Measurements from ENCODE around the gene PCSK6.
"Not testable (repeated sequence)": the region's sequence is repeated elsewhere in the genome, so short reads cannot be mapped to it uniquely, and the experiment has no call there.

PCSK6 gene

DNA sequence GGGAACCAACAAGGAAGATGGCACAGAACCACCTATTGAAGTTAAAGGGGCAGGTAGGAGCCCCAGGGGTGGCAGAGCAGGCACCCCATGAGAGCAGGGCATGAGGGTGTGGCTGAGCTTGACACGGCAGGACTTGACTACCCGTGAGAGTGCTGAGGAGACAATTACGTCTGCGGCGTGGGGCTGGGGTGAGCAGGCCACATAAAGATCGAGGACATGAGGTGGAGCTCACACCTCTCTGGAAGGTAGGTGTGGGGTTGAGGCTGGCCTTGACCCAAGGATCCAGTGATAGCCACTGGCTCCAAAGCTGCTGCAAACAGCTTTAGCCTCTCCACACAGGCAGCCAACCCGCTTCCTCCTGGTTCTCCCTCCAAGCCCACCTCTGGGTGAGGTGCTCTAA, 64.5 kb downstream of the PCSK6 start:
- no peak for DNase-seq
- intact Hi-C loops (cut with DNase I): no loop called here

- DNase-seq: no peak
- intact Hi-C loops (cut with DNase I): no loop called here
Observed at GRCh38 chr15:101420232-101420631, 69.3 kb downstream of the PCSK6 start.

GRCh38 chr15:101416475-101416874, 73.0 kb downstream of the PCSK6 start:
- intact Hi-C loops (cut with DNase I): not testable (repeated sequence)

DNA sequence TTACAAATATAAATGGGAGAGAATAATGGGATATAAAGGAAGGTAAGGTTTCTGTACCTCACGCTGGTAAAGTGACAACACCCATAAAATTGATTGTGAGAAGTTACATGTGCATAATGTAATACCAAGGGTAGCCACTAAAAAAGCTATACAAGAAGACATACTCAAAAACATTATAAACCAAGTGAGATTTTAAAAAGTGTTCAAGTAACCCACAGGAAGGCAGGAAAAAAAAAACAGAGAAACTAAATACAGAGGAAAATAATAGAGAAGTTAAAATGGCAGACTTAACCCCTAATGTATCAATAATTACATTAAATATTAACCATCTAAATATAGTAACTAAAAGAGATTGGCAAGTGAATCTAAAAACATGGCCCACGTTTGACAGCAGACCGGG, 76.3 kb downstream of the PCSK6 start:
- DNase-seq: no peak
- intact Hi-C loops (cut with DNase I): no loop called here

More at GRCh38 chr15:101416475-101416874, 73.0 kb downstream of the PCSK6 start:
- DNase-seq: not testable (repeated sequence)

DNA sequence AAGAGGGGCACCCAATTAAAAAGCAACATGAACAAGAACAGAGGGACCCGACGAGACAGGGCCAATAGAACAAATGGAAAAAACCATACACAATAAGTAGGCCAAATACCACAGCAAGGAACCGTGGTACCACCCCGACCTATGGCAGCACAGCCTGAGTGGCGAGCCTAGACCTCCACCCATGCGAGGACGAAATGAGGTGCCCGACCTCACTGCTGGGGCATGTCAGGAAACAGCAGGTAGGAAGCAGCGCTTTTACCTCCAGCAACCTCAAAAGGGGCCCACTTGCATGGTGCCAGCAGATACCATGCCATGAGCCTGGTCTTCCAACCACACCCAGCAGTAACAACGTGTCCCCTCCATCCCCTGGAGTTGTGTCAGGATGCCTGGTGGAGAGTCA, 77.9 kb downstream of the PCSK6 start:
- peak in 1 of 10 donors; percentile 56 for DNase-seq
- intact Hi-C loops (cut with DNase I): no loop called here

DNA sequence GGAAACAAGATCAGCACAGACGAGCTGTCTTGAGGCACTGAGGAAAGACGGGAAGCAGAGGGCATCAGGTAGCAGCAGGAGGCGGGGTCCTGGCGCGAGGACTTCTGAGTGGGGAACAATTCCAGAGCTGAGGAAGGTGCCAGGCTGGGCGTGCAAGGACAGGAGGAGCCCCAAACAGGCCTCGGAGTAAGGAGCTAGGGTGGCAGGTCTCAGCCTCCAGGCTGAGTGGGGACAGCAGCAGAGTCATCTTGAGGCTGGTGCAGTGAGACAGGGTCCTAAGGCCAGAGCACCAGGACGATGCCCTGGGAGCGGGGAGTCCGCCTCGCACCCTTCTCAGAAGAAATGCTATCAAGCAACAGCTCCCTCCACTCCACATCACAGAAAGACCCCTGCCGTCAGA, 78.4 kb downstream of the PCSK6 start:
- intact Hi-C loops (cut with DNase I): no loop called here
- DNase-seq: peak in 1 of 10 donors; percentile 61

DNA sequence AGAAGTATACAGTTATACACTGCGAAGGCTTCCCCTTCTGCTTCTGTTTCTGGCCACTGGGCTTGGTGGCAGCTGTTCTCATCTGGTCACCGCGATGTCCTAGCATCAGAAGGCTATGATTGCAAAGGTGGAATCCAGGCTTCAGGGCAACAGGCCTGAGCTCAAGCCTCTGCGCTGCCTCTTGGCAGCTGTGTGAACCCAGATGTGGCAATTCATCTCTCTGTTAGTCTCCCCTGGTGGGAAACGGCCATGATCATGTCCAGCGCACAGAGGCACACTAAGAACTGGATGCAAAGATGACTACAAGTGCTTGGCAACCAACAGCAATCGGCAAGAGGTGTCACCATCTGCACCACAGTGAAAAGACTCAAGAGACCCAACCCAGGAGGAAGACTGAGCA, 78.9 kb downstream of the PCSK6 start:
- intact Hi-C loops (cut with DNase I): no loop called here
- DNase-seq: no peak

- DNase-seq: no peak
- intact Hi-C loops (cut with DNase I): no loop called here
Observed at GRCh38 chr15:101409621-101410020, 79.9 kb downstream of the PCSK6 start.

- intact Hi-C loops (cut with DNase I): no loop called here
- peak in 1 of 10 donors; percentile 63 for DNase-seq
Observed at GRCh38 chr15:101407966-101408775, 81.3 kb downstream of the PCSK6 start.

DNA sequence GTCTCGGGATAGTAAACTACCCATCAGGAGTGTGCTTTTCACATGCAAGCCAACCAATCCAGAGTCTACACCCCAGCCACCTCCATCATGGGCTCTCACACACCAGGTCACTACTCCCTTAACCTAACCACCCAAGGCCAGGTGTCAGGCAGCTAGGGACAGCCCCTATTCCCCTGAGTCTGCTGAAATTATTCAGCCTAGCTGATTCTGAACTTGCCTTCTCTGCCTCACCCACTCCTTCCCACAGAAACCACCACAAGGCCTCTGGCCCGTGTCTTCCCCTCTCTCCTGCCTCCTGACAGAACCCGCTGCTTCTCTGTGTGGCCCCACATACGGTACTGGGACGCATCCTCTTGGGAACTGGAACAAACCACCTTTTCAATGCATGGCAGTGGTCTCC, 82.1 kb downstream of the PCSK6 start:
- peak in 1 of 10 donors; percentile 49 for DNase-seq
- intact Hi-C loops (cut with DNase I): no loop called here

- DNase-seq: peak in 1 of 10 donors; percentile 66
- intact Hi-C loops (cut with DNase I): no loop called here
Observed at GRCh38 chr15:101406526-101407195, 82.8 kb downstream of the PCSK6 start.

DNA sequence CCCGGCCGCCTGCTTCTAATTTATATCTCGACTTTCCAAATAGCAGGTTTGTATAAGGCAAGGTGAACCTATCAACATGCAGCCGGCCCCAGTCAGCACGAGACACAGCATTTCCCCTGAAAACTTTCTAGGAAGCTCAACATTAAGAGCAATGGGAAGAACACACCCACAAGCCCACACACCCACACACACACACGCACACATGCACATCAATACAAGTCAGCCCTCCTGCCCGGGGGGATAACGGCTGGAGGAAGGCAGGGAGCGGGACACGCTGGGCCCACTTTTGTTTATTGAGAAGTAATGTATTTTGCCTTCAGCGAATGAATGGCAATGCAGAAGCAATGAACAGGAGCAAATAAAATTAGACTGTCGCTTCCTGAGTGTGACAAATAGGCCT, 83.5 kb downstream of the PCSK6 start:
- intact Hi-C loops (cut with DNase I): no loop called here
- DNase-seq: no peak

GRCh38 chr15:101404245-101404644, 85.3 kb downstream of the PCSK6 start:
- intact Hi-C loops (cut with DNase I): no loop called here
- DNase-seq: peak in 1 of 10 donors; percentile 56

- intact Hi-C loops (cut with DNase I); DNase-seq: not testable (repeated sequence)
Observed at GRCh38 chr15:101402883-101403282, 86.6 kb downstream of the PCSK6 start.

DNA sequence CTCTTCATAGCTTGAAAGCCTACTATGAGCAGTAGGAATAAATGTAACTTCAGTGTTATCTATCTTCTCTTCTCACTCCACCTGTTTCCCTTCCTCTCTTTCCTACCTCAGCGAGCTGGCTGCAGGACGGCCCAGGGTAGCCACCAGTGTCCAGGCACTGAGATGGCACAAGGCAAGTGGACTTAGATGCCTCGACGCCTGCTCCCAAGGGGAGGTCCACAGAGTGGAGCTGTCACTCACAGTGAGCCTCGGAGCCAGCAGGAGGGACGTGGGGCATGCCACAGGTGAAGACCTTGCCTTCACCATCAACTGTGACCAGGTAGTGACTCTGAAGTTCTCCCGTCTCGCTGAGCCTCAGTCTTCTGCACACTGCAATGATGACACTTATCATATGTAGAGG, 88.2 kb downstream of the PCSK6 start:
- no peak for DNase-seq
- intact Hi-C loops (cut with DNase I): no loop called here

- intact Hi-C loops (cut with DNase I): no loop called here
- DNase-seq: no peak
Observed at GRCh38 chr15:101399431-101399830, 90.1 kb downstream of the PCSK6 start.

- peak in 1 of 10 donors; percentile 71 for DNase-seq
- intact Hi-C loops (cut with DNase I): no loop called here
Observed at GRCh38 chr15:101398247-101398646, 91.3 kb downstream of the PCSK6 start.

DNA sequence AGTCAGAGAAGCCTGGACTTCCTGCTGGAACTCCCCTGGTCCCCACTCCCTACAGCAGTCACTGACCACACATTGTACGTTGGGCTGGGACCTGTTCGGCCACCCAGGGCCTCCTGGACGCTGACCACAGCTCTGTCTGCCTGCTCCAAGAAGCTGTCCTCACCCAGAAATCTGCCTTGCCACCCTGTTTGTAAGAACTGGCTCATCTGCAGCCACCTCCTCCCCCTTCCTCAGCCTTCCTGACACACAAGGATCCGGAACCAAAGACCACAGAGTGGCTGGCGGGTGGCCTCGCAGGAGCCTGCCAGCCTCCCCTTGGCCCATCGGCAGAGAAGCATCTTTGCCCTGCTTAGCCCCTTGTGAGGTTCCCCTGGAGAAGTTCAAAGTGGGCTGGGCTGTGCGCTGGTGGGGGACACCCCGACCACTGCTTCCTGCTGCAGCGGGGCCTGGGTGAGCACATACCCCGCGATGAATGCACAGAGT, 91.9 kb downstream of the PCSK6 start:
- DNase-seq: no peak
- intact Hi-C loops (cut with DNase I): no loop called here

DNA sequence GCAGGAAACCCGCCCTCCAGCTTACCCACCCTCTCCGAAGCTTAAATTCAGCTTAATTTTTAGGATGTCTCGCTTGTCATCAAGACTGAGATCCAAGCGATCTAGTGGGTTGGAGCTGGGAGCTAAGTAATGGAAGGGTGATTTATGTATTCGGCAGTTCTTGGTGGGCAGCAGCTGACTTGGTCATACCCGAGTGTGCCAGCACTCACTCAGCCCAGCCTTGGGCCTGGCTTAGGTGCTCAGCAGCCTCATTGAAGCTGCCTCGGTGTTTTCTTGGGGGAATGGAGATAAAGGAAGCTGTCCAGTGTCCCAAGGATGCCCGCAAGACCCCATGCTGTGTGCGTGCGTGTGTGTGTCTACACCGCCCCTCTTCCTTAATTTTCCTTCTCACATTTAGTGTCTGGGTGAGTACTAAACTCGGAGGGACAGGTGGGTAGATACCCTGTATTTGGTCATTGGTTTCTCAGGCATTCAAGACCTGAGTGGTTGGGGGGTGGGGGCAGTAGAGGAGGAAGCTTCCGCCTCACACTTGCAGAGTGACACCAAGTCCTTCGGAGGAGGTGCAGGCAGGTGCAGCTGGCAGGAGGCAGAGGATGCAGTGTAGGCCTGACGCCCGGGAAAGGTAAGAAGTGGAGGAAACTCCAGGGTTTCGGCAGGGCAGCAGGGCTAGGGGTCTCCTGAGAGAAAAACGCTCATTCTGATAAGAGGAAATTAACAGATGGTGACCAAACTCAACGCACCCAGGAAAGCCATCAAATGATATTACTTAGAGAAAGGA, 92.8 kb downstream of the PCSK6 start:
- no peak for DNase-seq
- intact Hi-C loops (cut with DNase I): no loop called here

DNA sequence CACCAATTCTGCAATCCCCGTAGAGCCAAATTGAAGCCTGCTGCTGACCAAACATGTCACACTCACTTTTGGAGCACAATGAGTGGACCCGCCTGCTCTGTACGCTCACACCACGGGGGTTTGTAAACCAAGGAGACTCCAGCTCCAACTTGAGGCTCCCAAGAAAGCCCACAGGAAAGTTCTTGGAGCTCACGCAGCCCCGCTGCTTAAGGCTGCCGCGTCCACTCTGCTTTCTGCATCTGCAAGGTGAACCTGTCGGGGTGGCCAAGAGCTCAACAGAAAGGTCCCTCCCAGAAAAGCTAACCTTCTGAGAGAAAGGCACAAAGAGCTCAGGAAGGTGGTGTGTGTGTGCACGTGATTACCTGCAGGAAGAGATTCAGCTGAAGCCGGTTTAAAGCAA, 94.9 kb downstream of the PCSK6 start:
- intact Hi-C loops (cut with DNase I): no loop called here
- DNase-seq: no peak

GRCh38 chr15:101394056-101394630, 95.4 kb downstream of the PCSK6 start:
- DNase-seq: peak in 2 of 10 donors; percentile 2 to 59
- intact Hi-C loops (cut with DNase I): no loop called here

Measured in posterior cingulate gyrus (tissue), 11 donors.